GM18951 (cell line): ENCODE data around the gene ORC2.

Source experiments
- POLR2A ChIP-seq: IDR thresholded peaks from 4 replicates; pipeline ENCODE4 v1.6.1; 2011; ENCODE audit warnings: mild to moderate bottlenecking; ENCODE audit not compliant: insufficient read length, insufficient read depth; ENCODE audit errors: extremely low read depth
- in situ Hi-C: fragments of 300-500 bp; cut with MboI; formaldehyde crosslinking; loops from one replicate; pipeline ENCODE4 v1.12.0; 2022; ENCODE audit warnings: low sequenced_read_pairs, mixed read lengths, inconsistent platforms; ENCODE audit not compliant: unreplicated experiment

Gene ORC2

GRCh38 chr2:200864176-200865034 lies 99.1 kb downstream of the ORC2 start, which contains the start of gene CLK1:
Gene CLK1 (minus strand): TSS chr2:200864658. CDS start chr2:200861862, 2,796 bp downstream.
- in situ Hi-C loops = no loop called here
- peak; percentile 98 for TF ChIP-seq POLR2A

GRCh38 chr2:200863782-200864175 lies 99.7 kb downstream of the ORC2 start:
- TF ChIP-seq POLR2A = no peak
- in situ Hi-C loops = no loop called here

GRCh38 chr2:200862532-200863000 lies 100.9 kb downstream of the ORC2 start:
- in situ Hi-C loops = no loop called here

GRCh38 chr2:200861617-200862155 lies 101.8 kb downstream of the ORC2 start:
- no peak for TF ChIP-seq POLR2A
- in situ Hi-C loops = no loop called here

More at GRCh38 chr2:200862532-200863000, 100.9 kb downstream of the ORC2 start:
- TF ChIP-seq POLR2A = no peak

- no peak for TF ChIP-seq POLR2A
- in situ Hi-C loops = no loop called here
Measured at GRCh38 chr2:200860092-200860795, 103.2 kb downstream of the ORC2 start.
